CD14-positive monocyte (primary cell): Measurements from ENCODE around the gene CISH. TPM values are rescaled to one million over a fixed set of nuclear protein-coding genes. Genes with fewer than 3 reads are reported as not detected.

Experiments
- DNase-seq, 3 donors: peaks; one replicate each; pipeline ENCODE4 v3.0.0-alpha.2; 2011 to 2022
- H2AFZ ChIP-seq: 2 replicates; pipeline ENCODE4 v1.6.0; 2012; ENCODE audit warnings: mild to moderate bottlenecking, low read depth, low read length, inconsistent platforms; ENCODE audit not compliant: insufficient read depth, poor library complexity, severe bottlenecking
- H3K27ac ChIP-seq, 2 donors: 1 replicate in 1 of 2; 2 replicates in 1 of 2; pipeline ENCODE4 v1.5.1; 2012 to 2013; ENCODE audit warnings: low read length in 2 of 2, control low read depth in 1 of 2, inconsistent platforms in 1 of 2, low read depth in 1 of 2, mild to moderate bottlenecking in 1 of 2
- H3K27me3 ChIP-seq, 2 donors: one replicate each; pipeline versions ENCODE4 v1.6.0 to v1.6.1; 2011 to 2013; ENCODE audit warnings: low read length in 2 of 2; ENCODE audit not compliant: control insufficient read depth in 2 of 2, insufficient read depth in 2 of 2
- H3K36me3 ChIP-seq, 2 donors: replicated peaks in 1 of 2; 1 replicate in 1 of 2; 2 replicates in 1 of 2; pipeline versions ENCODE4 v1.5.1 to v1.6.1; 2012 to 2013; ENCODE audit warnings: low read length in 2 of 2, control low read depth in 1 of 2, inconsistent platforms in 1 of 2, mild to moderate bottlenecking in 1 of 2; ENCODE audit not compliant: insufficient read depth in 2 of 2, control insufficient read depth in 1 of 2
- H3K4me1 ChIP-seq, 2 donors: 1 replicate in 1 of 2; 2 replicates in 1 of 2; pipeline versions ENCODE4 v1.5.1 to v1.6.1; 2012 to 2013; ENCODE audit warnings: low read length in 2 of 2, control low read depth in 1 of 2, inconsistent platforms in 1 of 2, mild to moderate bottlenecking in 1 of 2, moderate library complexity in 1 of 2; ENCODE audit not compliant: insufficient read depth in 2 of 2, control insufficient read depth in 1 of 2
- H3K4me2 ChIP-seq: replicated peaks from 2 replicates; pipeline ENCODE3; 2012; ENCODE audit warnings: low read length, moderate library complexity, mild to moderate bottlenecking; ENCODE audit not compliant: poor library complexity, severe bottlenecking; ENCODE audit errors: extremely low read depth
- H3K4me3 ChIP-seq, 3 experiments: fragments of 200-600 bp in 1 of 3; sonication (generic) in 1 of 3; replicated peaks in 1 of 3; 1 replicate in 2 of 3; 2 replicates in 1 of 3; pipeline ENCODE4 v1.5.1; 2011 to 2013; ENCODE audit warnings: low read length in 3 of 3, mild to moderate bottlenecking in 3 of 3, control low read depth in 2 of 3, low read depth in 2 of 3, inconsistent platforms in 1 of 3, moderate library complexity in 1 of 3
- H3K79me2 ChIP-seq: 2 replicates; pipeline ENCODE4 v1.6.0; 2012; ENCODE audit warnings: mild to moderate bottlenecking, control low read depth, inconsistent platforms, low read length, moderate library complexity; ENCODE audit not compliant: insufficient read depth
- H3K9ac ChIP-seq: 2 replicates; pipeline ENCODE4 v1.6.0; 2017; ENCODE audit warnings: low read length, mild to moderate bottlenecking; ENCODE audit not compliant: insufficient read depth, poor library complexity, severe bottlenecking
- H3K9me3 ChIP-seq, 2 donors: replicated peaks in 1 of 2; 1 replicate in 1 of 2; 2 replicates in 1 of 2; pipeline versions ENCODE4 v1.5.1 to v1.6.1; 2012 to 2013; ENCODE audit warnings: low read length in 2 of 2, control low read depth in 1 of 2; ENCODE audit not compliant: control insufficient read depth in 1 of 2, insufficient read depth in 1 of 2
- H4K20me1 ChIP-seq: 2 replicates; pipeline ENCODE4 v1.6.0; 2012; ENCODE audit warnings: mild to moderate bottlenecking, low read length, control low read depth, moderate library complexity; ENCODE audit not compliant: insufficient read depth
- H3K27ac Mint-ChIP-seq, 7 donors: one replicate each; pipeline ENCODE4 v1.8.0; 2020; ENCODE audit warnings: mild to moderate bottlenecking in 7 of 7, mixed read lengths in 7 of 7, moderate library complexity in 6 of 7, inconsistent platforms in 2 of 7
- H3K27me3 Mint-ChIP-seq, 3 donors: one replicate each; pipeline ENCODE4 v1.8.0; 2021 to 2022; ENCODE audit warnings: low read depth in 3 of 3, mild to moderate bottlenecking in 3 of 3, mixed read lengths in 3 of 3, moderate library complexity in 3 of 3, inconsistent platforms in 1 of 3
- H3K36me3 Mint-ChIP-seq, 2 donors: one replicate each; pipeline ENCODE4 v1.8.0; 2020; ENCODE audit warnings: mixed read lengths in 2 of 2, inconsistent platforms in 1 of 2, mild to moderate bottlenecking in 1 of 2
- H3K4me1 Mint-ChIP-seq: one replicate; pipeline ENCODE4 v1.8.0; 2020; ENCODE audit warnings: mild to moderate bottlenecking, mixed read lengths
- H3K4me3 Mint-ChIP-seq, 2 donors: one replicate each; pipeline ENCODE4 v1.8.0; 2020; ENCODE audit warnings: mild to moderate bottlenecking in 2 of 2, mixed read lengths in 2 of 2, moderate library complexity in 1 of 2
- H3K9me3 Mint-ChIP-seq, 7 donors: one replicate each; pipeline ENCODE4 v1.8.0; 2020 to 2022; ENCODE audit warnings: mixed read lengths in 7 of 7, mild to moderate bottlenecking in 6 of 7, moderate library complexity in 6 of 7, inconsistent platforms in 2 of 7
- CTCF ChIP-seq: fragments of 200-600 bp; IDR thresholded peaks from one replicate; pipeline ENCODE4 v1.8.0; 2022; ENCODE audit warnings: antibody characterized with exemption, mild to moderate bottlenecking
- WGBS: methylation state at CpG from one replicate; pipeline ENCODE4 v1.1.5; 2013; ENCODE audit warnings: missing lambda C conversion rate; ENCODE audit not compliant: insufficient coverage; 5-methylcytosine and 5-hydroxymethylcytosine counted together
- intact Hi-C, 2 donors: fragments of 100-400 bp; cut with micrococcal nuclease; formaldehyde crosslinking; loops; one replicate each; pipeline versions ENCODE4 v1.15.0 to v1.15.1; 2023
- polyA plus RNA-seq, 3 donors: library from polyadenylated mRNA; depleted of rRNA in 1 of 3; unstranded in 2 of 3; stranded (reverse) in 1 of 3; fragments of 300-500 nt in 2 of 3; fragments of >200 nt in 1 of 3; fragmentation: Illumina TruSeq in 2 of 3; gene quantifications; 1 replicate in 2 of 3; 2 replicates in 1 of 3; pipeline ENCODE4 v1.2.3, GENCODE V29; 2012 to 2021

CISH gene
- polyA plus RNA-seq, 3 donors: 2.9 to 20.1 (median 6.2) TPM

GRCh38 chr3:50635066-50635465, 23.5 kb upstream of the CISH start:
- peaks cover 41 to 53% of the 10 kb centered on the region in 2 donors for H3K4me1 ChIP-seq
- H3K9me3 ChIP-seq: no peaks in the 10 kb centered on the region
- intact Hi-C loops: no loop called here
- no peak overlapping the region for H3K4me3 ChIP-seq
- Mint-ChIP-seq H3K27me3 (no peaks in the 10 kb centered on the region), H3K27ac (peak overlapping the region in 2 of 7 donors; percentile 88 to 98), H3K4me3 (no peak overlapping the region), H3K4me1 (peaks cover 65% of the 10 kb centered on the region), H3K9me3 (peaks cover 0 to 4% (median 0%) of the 10 kb centered on the region in 7 donors), H3K36me3 (peaks cover 50 to 58% of the 10 kb centered on the region in 2 donors)
- H3K27me3 ChIP-seq: no peaks in the 10 kb centered on the region
- DNase-seq: no peak
- H3K4me2 ChIP-seq: no peak overlapping the region
- peaks cover 98% of the 10 kb centered on the region for H3K79me2 ChIP-seq
- H4K20me1 ChIP-seq: peaks cover 100% of the 10 kb centered on the region
- H2AFZ ChIP-seq: no peak overlapping the region
- peaks cover 23 to 61% of the 10 kb centered on the region in 2 donors for H3K36me3 ChIP-seq
- H3K27ac ChIP-seq: peak overlapping the region in 1 of 2 donors; percentile 59
- TF ChIP-seq CTCF: no peak
- H3K9ac ChIP-seq: no peak overlapping the region

- H3K9me3 Mint-ChIP-seq: peaks cover 0 to 4% (median 0%) of the 10 kb centered on the region in 7 donors
- intact Hi-C loops: loop anchor here in 1 of 2 donors (2.0 kb wide), 1 partner anchor 17 kb away; the partner anchor contains the start of gene MAPKAPK3
- no peak for DNase-seq
- H3K4me1 ChIP-seq: peaks cover 58 to 71% of the 10 kb centered on the region in 2 donors
- H3K27me3 ChIP-seq: no peaks in the 10 kb centered on the region
- no peaks in the 10 kb centered on the region for H3K27me3 Mint-ChIP-seq
- H3K4me1 Mint-ChIP-seq: peaks cover 78% of the 10 kb centered on the region
- H3K36me3 ChIP-seq: peaks cover 16 to 61% of the 10 kb centered on the region in 2 donors
- no peak for TF ChIP-seq CTCF
- peak overlapping the region; percentile 87 to 99 (median 92) for H3K27ac Mint-ChIP-seq
- 54% methylated on average over 3 of the region's 5 CpGs for WGBS
- H3K4me3 ChIP-seq: peak overlapping the region in 1 of 3 experiments; percentile 48
- peak overlapping the region; percentile 43 for H3K9ac ChIP-seq
- peaks cover 98% of the 10 kb centered on the region for H3K79me2 ChIP-seq
- no peaks in the 10 kb centered on the region for H3K9me3 ChIP-seq
- H2AFZ ChIP-seq: no peak overlapping the region
- peak overlapping the region in 1 of 2 donors; percentile 10 for H3K4me3 Mint-ChIP-seq
- H3K27ac ChIP-seq: peak overlapping the region; percentile 70 to 94
- H3K36me3 Mint-ChIP-seq: peaks cover 46 to 58% of the 10 kb centered on the region in 2 donors
- H3K4me2 ChIP-seq: peak overlapping the region; percentile 66
- peaks cover 100% of the 10 kb centered on the region for H4K20me1 ChIP-seq
Measured at GRCh38 chr3:50633230-50633790, 21.7 kb upstream of the CISH start.
